Neural progenitor cell (in vitro differentiated cells): Measurements from ENCODE around the gene FAM193B. TPM values are rescaled to one million over a fixed set of nuclear protein-coding genes. Genes with fewer than 3 reads are reported as not detected.

Experiments used
- DNase-seq: peaks from one replicate; pipeline ENCODE4 v3.0.0-alpha.2; 2016; ENCODE audit warnings: low spot score
- H2AFZ ChIP-seq: fragments of 200-600 bp; sonication (generic); replicated peaks from 2 replicates; pipeline ENCODE4 v1.6.1; 2016; ENCODE audit warnings: antibody characterized with exemption
- H3F3A ChIP-seq: fragments of 200-600 bp; sonication (generic); 2 replicates; pipeline ENCODE4 v1.6.1; 2016; ENCODE audit warnings: antibody characterized with exemption, low read depth
- H3K27ac ChIP-seq: fragments of 200-600 bp; sonication (generic); 2 replicates; pipeline ENCODE4 v1.5.1; 2016; ENCODE audit warnings: mild to moderate bottlenecking
- H3K27me3 ChIP-seq: fragments of 200-600 bp; sonication (generic); 2 replicates; pipeline ENCODE4 v1.6.1; 2016; ENCODE audit warnings: mild to moderate bottlenecking, moderate library complexity
- H3K36me3 ChIP-seq: fragments of 200-600 bp; sonication (generic); 2 replicates; pipeline ENCODE4 v1.5.1; 2016
- H3K4me1 ChIP-seq: fragments of 200-600 bp; sonication (generic); 2 replicates; pipeline ENCODE4 v1.6.1; 2016; ENCODE audit warnings: mixed run types
- H3K4me2 ChIP-seq: fragments of 200-600 bp; sonication (generic); 2 replicates; pipeline ENCODE4 v1.6.1; 2016
- H3K4me3 ChIP-seq: fragments of 200-600 bp; sonication (generic); 2 replicates; pipeline ENCODE4 v1.5.1; 2016
- H3K79me2 ChIP-seq: fragments of 200-600 bp; sonication (generic); 2 replicates; pipeline ENCODE4 v1.6.1; 2016; ENCODE audit warnings: low read depth
- H3K9ac ChIP-seq: fragments of 200-600 bp; sonication (generic); 2 replicates; pipeline ENCODE4 v1.6.1; 2016
- H3K9me3 ChIP-seq: fragments of 200-600 bp; sonication (generic); 2 replicates; pipeline ENCODE4 v1.5.1; 2016; ENCODE audit warnings: low read depth
- H4K20me1 ChIP-seq: fragments of 200-600 bp; sonication (generic); 2 replicates; pipeline ENCODE4 v1.6.1; 2016; ENCODE audit warnings: low read depth
- H3K27ac Mint-ChIP-seq: 3 replicates; pipeline ENCODE4 v1.8.0; 2021; ENCODE audit warnings: mixed read lengths
- H3K27me3 Mint-ChIP-seq: 2 replicates; pipeline ENCODE4 v1.8.0; 2022; ENCODE audit warnings: low read depth, mild to moderate bottlenecking, inconsistent platforms, moderate library complexity, mixed read lengths; ENCODE audit not compliant: insufficient read depth
- H3K36me3 Mint-ChIP-seq: 3 replicates; pipeline ENCODE4 v1.8.0; 2021; ENCODE audit warnings: mixed read lengths
- H3K4me1 Mint-ChIP-seq: 3 replicates; pipeline ENCODE4 v1.8.0; 2021; ENCODE audit warnings: mixed read lengths
- H3K4me3 Mint-ChIP-seq: 3 replicates; pipeline ENCODE4 v1.8.0; 2021; ENCODE audit warnings: mild to moderate bottlenecking, moderate library complexity, mixed read lengths
- H3K9me3 Mint-ChIP-seq: 3 replicates; pipeline ENCODE4 v1.8.0; 2020; ENCODE audit warnings: mixed read lengths
- CTCF ChIP-seq: fragments of 200-600 bp; sonication (generic); IDR thresholded peaks from 2 replicates; pipeline ENCODE4 v1.5.1; 2017; ENCODE audit warnings: antibody characterized with exemption, mild to moderate bottlenecking
- EZH2 ChIP-seq: fragments of 200-600 bp; sonication (generic); IDR thresholded peaks from 2 replicates; pipeline ENCODE4 v1.6.1; 2017; ENCODE audit warnings: antibody characterized with exemption, mild to moderate bottlenecking, moderate library complexity
- EZH2phosphoT487 ChIP-seq: fragments of 200-600 bp; sonication (generic); IDR thresholded peaks from 2 replicates; pipeline ENCODE4 v1.6.1; 2017; ENCODE audit warnings: antibody characterized with exemption
- total RNA-seq: library from RNA; depleted of rRNA; stranded (reverse); fragments of >200 nt; gene quantifications from 2 replicates; pipeline ENCODE4 v1.2.3, GENCODE V29; 2015; ENCODE audit warnings: low replicate concordance

FAM193B gene
- total RNA-seq, 1 donor from 2014 or later, result 42.5 TPM

- Mint-ChIP-seq H3K4me3 (no peak overlapping the region), H3K4me1 (peaks cover 32% of the 10 kb centered on the region), H3K9me3 (no peaks in the 10 kb centered on the region), H3K27ac (no peak overlapping the region), H3K27me3 (peaks cover 7% of the 10 kb centered on the region), H3K36me3 (peaks cover 18% of the 10 kb centered on the region)
- no peaks in the 10 kb centered on the region for H3K36me3 ChIP-seq
- H2AFZ ChIP-seq, result no peak overlapping the region
- DNase-seq, result no peak
- H3K4me2 ChIP-seq, result no peak overlapping the region
- no peak for TF ChIP-seq EZH2
- TF ChIP-seq EZH2phosphoT487, result no peak
- TF ChIP-seq CTCF, result no peak
- H3K4me3 ChIP-seq, result no peak overlapping the region
- H3K9me3 ChIP-seq, result no peaks in the 10 kb centered on the region
- peaks cover 12% of the 10 kb centered on the region for H3F3A ChIP-seq
- H3K4me1 ChIP-seq, result no peaks in the 10 kb centered on the region
- no peak overlapping the region for H3K27ac ChIP-seq
- no peak overlapping the region for H3K9ac ChIP-seq
- peaks cover 22% of the 10 kb centered on the region for H3K27me3 ChIP-seq
- H3K79me2 ChIP-seq, result peaks cover 14% of the 10 kb centered on the region
- no peaks in the 10 kb centered on the region for H4K20me1 ChIP-seq
Observed at GRCh38 chr5:177596775-177597238, 42.4 kb upstream of the FAM193B start.

GRCh38 chr5:177595991-177596774, 41.8 kb upstream of the FAM193B start:
- peaks cover 26% of the 10 kb centered on the region for H3K27me3 ChIP-seq

GRCh38 chr5:177595026-177595585, 40.7 kb upstream of the FAM193B start:
- Histone ChIP-seq H3K4me3 (no peak overlapping the region), H3K79me2 (peaks cover 11% of the 10 kb centered on the region), H4K20me1 (no peaks in the 10 kb centered on the region), H3K27ac (no peak overlapping the region), H2AFZ (no peak overlapping the region), H3K9ac (no peak overlapping the region), H3F3A (peaks cover 12% of the 10 kb centered on the region), H3K4me1 (no peaks in the 10 kb centered on the region), H3K36me3 (no peaks in the 10 kb centered on the region), H3K4me2 (no peak overlapping the region), H3K27me3 (peaks cover 37% of the 10 kb centered on the region), H3K9me3 (no peaks in the 10 kb centered on the region)
- Mint-ChIP-seq H3K27me3 (peaks cover 9% of the 10 kb centered on the region), H3K36me3 (peaks cover 18% of the 10 kb centered on the region), H3K4me1 (peaks cover 18% of the 10 kb centered on the region), H3K4me3 (no peak overlapping the region), H3K27ac (no peak overlapping the region), H3K9me3 (no peaks in the 10 kb centered on the region)
- TF ChIP-seq EZH2, result no peak
- no peak for TF ChIP-seq CTCF
- TF ChIP-seq EZH2phosphoT487, result no peak
- no peak for DNase-seq

More at GRCh38 chr5:177595991-177596774, 41.8 kb upstream of the FAM193B start:
- Histone ChIP-seq H3K4me3 (no peak overlapping the region), H3K4me1 (no peaks in the 10 kb centered on the region), H2AFZ (no peak overlapping the region), H3K79me2 (peaks cover 14% of the 10 kb centered on the region), H3K36me3 (no peaks in the 10 kb centered on the region), H3K27ac (no peak overlapping the region), H4K20me1 (no peaks in the 10 kb centered on the region), H3K9ac (no peak overlapping the region), H3F3A (peaks cover 12% of the 10 kb centered on the region), H3K9me3 (no peaks in the 10 kb centered on the region), H3K4me2 (no peak overlapping the region)
- Mint-ChIP-seq H3K36me3 (peaks cover 18% of the 10 kb centered on the region), H3K9me3 (no peaks in the 10 kb centered on the region), H3K27ac (no peak overlapping the region), H3K4me3 (peak overlapping the region; percentile 63), H3K27me3 (peaks cover 7% of the 10 kb centered on the region), H3K4me1 (peaks cover 26% of the 10 kb centered on the region)
- DNase-seq, result no peak
- no peak for TF ChIP-seq EZH2
- TF ChIP-seq CTCF, result no peak
- TF ChIP-seq EZH2phosphoT487, result no peak
